Measurements from ENCODE around the gene TESPA1. TPM values are rescaled to one million over a fixed set of nuclear protein-coding genes. Genes with fewer than 3 reads are reported as not detected.

TESPA1 gene
- total RNA-seq, 1 experiment from 2014 or later, result not detected

DNA sequence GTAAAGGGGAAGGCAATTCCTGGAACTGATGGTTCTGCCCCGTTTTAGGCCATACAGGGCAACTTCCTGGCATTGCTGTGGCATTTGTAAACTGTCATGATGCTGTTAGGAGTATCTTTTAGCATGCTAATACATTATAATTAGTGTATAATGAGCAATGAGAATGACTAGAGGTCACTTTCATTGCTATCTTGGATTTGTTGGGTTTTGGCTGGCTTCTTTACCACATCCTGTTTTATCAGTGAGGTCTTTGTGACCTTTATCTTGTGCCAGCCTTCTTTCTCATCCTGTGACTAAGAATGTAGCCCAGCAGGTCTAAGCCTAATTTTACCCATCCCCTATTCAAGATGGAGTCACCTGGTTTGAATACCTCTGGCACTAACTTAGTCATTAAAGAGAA is 51.2 kb downstream of the TESPA1 start:
- peaks cover 33% of the 10 kb centered on the region for H3K4me1 ChIP-seq (replicated peaks; ENCODE audit: insufficient read depth)
- DNase-seq, result no peak
- H2AFZ ChIP-seq, result no peak overlapping the region
- H3K79me2 ChIP-seq (ENCODE audit: low read depth), result no peaks in the 10 kb centered on the region
- BruUV-seq (replicated peaks), result no TSS peak
- H3K9me2 ChIP-seq (ENCODE audit: insufficient read depth), result no peaks in the 10 kb centered on the region; the same call in 1 of the 2 replicates
- H3K36me3 ChIP-seq (ENCODE audit: low read depth), result 0 out of 2 replicates have a peak, but pooled peaks cover 3% of the 10 kb centered on the region
- no peaks in the 10 kb centered on the region for H3K27me3 ChIP-seq (ENCODE audit: insufficient read depth, low read depth)
- intact Hi-C loops (cut with micrococcal nuclease; ENCODE audit: unreplicated experiment), result no loop called here
- peaks cover 13% of the 10 kb centered on the region; the same call in 1 of the 2 replicates for H3F3A ChIP-seq (ENCODE audit: insufficient read depth, low read depth)
- CTCF ChIA-PET, result no interaction called here
- POLR2A ChIA-PET (ENCODE audit: unreplicated experiment), result no interaction called here
- H3K27ac ChIP-seq, result no peak overlapping the region
- peaks cover 9% of the 10 kb centered on the region; the same call in 1 of the 2 replicates for H3K9me3 ChIP-seq (ENCODE audit: insufficient read depth, low read depth)
- TF ChIP-seq EZH2 (IDR thresholded peaks at IDR 0.05; ENCODE audit: low read depth), result no peak
- TF ChIP-seq, protein P1, sequence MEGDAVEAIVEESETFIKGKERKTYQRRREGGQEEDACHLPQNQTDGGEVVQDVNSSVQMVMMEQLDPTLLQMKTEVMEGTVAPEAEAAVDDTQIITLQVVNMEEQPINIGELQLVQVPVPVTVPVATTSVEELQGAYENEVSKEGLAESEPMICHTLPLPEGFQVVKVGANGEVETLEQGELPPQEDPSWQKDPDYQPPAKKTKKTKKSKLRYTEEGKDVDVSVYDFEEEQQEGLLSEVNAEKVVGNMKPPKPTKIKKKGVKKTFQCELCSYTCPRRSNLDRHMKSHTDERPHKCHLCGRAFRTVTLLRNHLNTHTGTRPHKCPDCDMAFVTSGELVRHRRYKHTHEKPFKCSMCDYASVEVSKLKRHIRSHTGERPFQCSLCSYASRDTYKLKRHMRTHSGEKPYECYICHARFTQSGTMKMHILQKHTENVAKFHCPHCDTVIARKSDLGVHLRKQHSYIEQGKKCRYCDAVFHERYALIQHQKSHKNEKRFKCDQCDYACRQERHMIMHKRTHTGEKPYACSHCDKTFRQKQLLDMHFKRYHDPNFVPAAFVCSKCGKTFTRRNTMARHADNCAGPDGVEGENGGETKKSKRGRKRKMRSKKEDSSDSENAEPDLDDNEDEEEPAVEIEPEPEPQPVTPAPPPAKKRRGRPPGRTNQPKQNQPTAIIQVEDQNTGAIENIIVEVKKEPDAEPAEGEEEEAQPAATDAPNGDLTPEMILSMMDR (conservative IDR thresholded peaks at IDR 0.05), result no peak
- no peaks in the 10 kb centered on the region for H4K20me1 ChIP-seq (ENCODE audit: insufficient read depth)
- H3K4me2 ChIP-seq, result no peak overlapping the region
- no peak overlapping the region for H3K4me3 ChIP-seq

DNA sequence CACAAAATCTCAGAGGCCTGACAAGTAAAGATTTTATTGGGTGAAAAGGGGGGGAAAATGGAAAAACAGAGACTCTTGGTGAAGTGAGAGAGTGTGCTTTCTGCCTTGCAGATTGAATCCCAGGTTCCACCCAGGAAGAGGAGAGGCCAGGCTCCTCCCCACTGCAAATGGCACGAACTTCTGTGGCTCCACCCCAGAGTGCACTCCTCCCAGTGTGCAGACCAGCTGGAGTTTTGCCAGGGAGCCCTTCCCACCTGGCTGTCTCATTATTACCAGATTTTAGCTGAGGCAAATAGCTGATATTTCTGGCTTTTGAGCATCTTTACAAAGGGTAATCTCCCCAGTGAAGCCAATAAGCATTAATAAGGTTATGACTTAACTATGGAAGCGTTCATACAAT is 51.9 kb downstream of the TESPA1 start:
- H4K20me1 ChIP-seq (ENCODE audit: insufficient read depth), result no peaks in the 10 kb centered on the region
- ChIA-PET CTCF (no interaction called here), POLR2A (ENCODE audit: unreplicated experiment) (no interaction called here)
- H3F3A ChIP-seq (ENCODE audit: insufficient read depth, low read depth), result peaks cover 13% of the 10 kb centered on the region; the same call in 1 of the 2 replicates
- BruUV-seq (replicated peaks), result no TSS peak
- no peaks in the 10 kb centered on the region for H3K27me3 ChIP-seq (ENCODE audit: insufficient read depth, low read depth)
- H3K36me3 ChIP-seq (ENCODE audit: low read depth), result 0 out of 2 replicates have a peak, but pooled peaks cover 3% of the 10 kb centered on the region
- intact Hi-C loops (cut with micrococcal nuclease; ENCODE audit: unreplicated experiment), result no loop called here
- no peak overlapping the region for H3K27ac ChIP-seq
- no peak for DNase-seq
- H3K4me1 ChIP-seq (replicated peaks; ENCODE audit: insufficient read depth), result peaks cover 33% of the 10 kb centered on the region
- no peak overlapping the region for H3K4me3 ChIP-seq
- peaks cover 9% of the 10 kb centered on the region; the same call in 1 of the 2 replicates for H3K9me3 ChIP-seq (ENCODE audit: insufficient read depth, low read depth)
- no peaks in the 10 kb centered on the region for H3K79me2 ChIP-seq (ENCODE audit: low read depth)
- TF ChIP-seq, protein P1 (conservative IDR thresholded peaks at IDR 0.05), result no peak
- no peak for TF ChIP-seq EZH2 (IDR thresholded peaks at IDR 0.05; ENCODE audit: low read depth)
- no peak overlapping the region for H3K4me2 ChIP-seq
- H3K9me2 ChIP-seq (ENCODE audit: insufficient read depth), result no peaks in the 10 kb centered on the region; the same call in 1 of the 2 replicates
- H2AFZ ChIP-seq, result no peak overlapping the region

DNA sequence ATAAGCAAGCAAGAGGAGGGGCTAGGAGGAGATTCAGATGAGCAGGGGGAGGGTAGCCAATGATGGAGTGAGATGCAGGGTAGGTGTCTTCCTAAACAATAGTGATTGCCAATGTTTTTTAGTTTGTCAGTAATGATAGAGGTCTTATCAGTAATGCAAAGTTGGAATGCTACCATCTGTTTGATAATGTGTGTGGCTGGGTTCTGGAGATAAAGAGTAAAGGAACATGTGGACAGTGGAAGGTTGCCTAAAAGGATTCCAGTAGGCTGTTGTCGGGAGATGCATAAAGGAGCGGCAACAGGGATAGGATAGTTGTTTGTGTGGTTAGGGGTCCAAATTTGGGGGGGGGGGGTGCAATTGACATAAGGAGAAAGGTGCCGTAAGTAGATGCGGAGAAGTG is 52.5 kb downstream of the TESPA1 start:
- Histone ChIP-seq H3K9me3 (ENCODE audit: insufficient read depth, low read depth) (peaks cover 9% of the 10 kb centered on the region; the same call in 1 of the 2 replicates), H3K27me3 (ENCODE audit: insufficient read depth, low read depth) (no peaks in the 10 kb centered on the region), H3K4me3 (no peak overlapping the region), H3K27ac (no peak overlapping the region), H3K36me3 (ENCODE audit: low read depth) (0 out of 2 replicates have a peak, but pooled peaks cover 3% of the 10 kb centered on the region), H3K4me2 (no peak overlapping the region), H3F3A (ENCODE audit: insufficient read depth, low read depth) (peaks cover 13% of the 10 kb centered on the region; the same call in 1 of the 2 replicates), H2AFZ (no peak overlapping the region), H4K20me1 (ENCODE audit: insufficient read depth) (no peaks in the 10 kb centered on the region), H3K9me2 (ENCODE audit: insufficient read depth) (no peaks in the 10 kb centered on the region; the same call in 1 of the 2 replicates), H3K79me2 (ENCODE audit: low read depth) (no peaks in the 10 kb centered on the region), H3K4me1 (replicated peaks; ENCODE audit: insufficient read depth) (peaks cover 33% of the 10 kb centered on the region)
- TF ChIP-seq, protein P1 (conservative IDR thresholded peaks at IDR 0.05), result no peak
- no peak for TF ChIP-seq EZH2 (IDR thresholded peaks at IDR 0.05; ENCODE audit: low read depth)
- no peak for DNase-seq
- POLR2A ChIA-PET (ENCODE audit: unreplicated experiment), result no interaction called here
- intact Hi-C loops (cut with micrococcal nuclease; ENCODE audit: unreplicated experiment), result no loop called here
- CTCF ChIA-PET, result no interaction called here
- BruUV-seq (replicated peaks), result no TSS peak
